ENCODE results near the gene RGS9. TPM values are rescaled to one million over a fixed set of nuclear protein-coding genes. Genes with fewer than 3 reads are reported as not detected.

The RGS9 gene
- total and polyA plus RNA-seq, 8 donors, result 1.2 to 16.1 (median 6.7) TPM

- intact Hi-C loops (cut with DNase I; ENCODE audit: low total_unique reads), result no loop called here
- TF ChIP-seq CTCF (IDR thresholded peaks at IDR 0.05), result no peak
- TF ChIP-seq EP300 (IDR thresholded peaks at IDR 0.05), result no peak
- no peak for TF ChIP-seq POLR2AphosphoS5 (IDR thresholded peaks at IDR 0.05)
- TF ChIP-seq POLR2A (IDR thresholded peaks at IDR 0.05), result no peak
- Histone ChIP-seq H3K4me1 (no peaks in the 10 kb centered on the region), H3K27ac (no peak overlapping the region), H3K36me3 (no peaks in the 10 kb centered on the region), H3K9me3 (peaks cover 0 to 6% (median 0%) of the 10 kb centered on the region in 4 donors), H3K27me3 (peaks cover 0 to 16% (median 0%) of the 10 kb centered on the region in 3 donors), H3K4me3 (no peak overlapping the region)
- DNase-seq, result no peak
- 62 to 84% (median 65%) methylated on average over 4 of the region's 4 CpGs for WGBS, 5 donors
Measured at GRCh38 chr17:65261152-65261551, 124.0 kb downstream of the RGS9 start.

GRCh38 chr17:65261682-65262636 lies 124.8 kb downstream of the RGS9 start:
- no peak overlapping the region for H3K4me3 ChIP-seq
- intact Hi-C loops (cut with DNase I; ENCODE audit: low total_unique reads), result no loop called here
- no peaks in the 10 kb centered on the region for H3K36me3 ChIP-seq
- no peaks in the 10 kb centered on the region for H3K4me1 ChIP-seq
- WGBS, 5 donors, result 65 to 80% (median 70%) methylated on average over 8 of the region's 8 CpGs
- H3K9me3 ChIP-seq, result peaks cover 0 to 3% (median 0%) of the 10 kb centered on the region in 4 donors
- no peak for DNase-seq
- peaks cover 0 to 16% (median 0%) of the 10 kb centered on the region in 3 donors for H3K27me3 ChIP-seq
- TF ChIP-seq POLR2A (IDR thresholded peaks at IDR 0.05) (no peak), POLR2AphosphoS5 (IDR thresholded peaks at IDR 0.05) (no peak), CTCF (IDR thresholded peaks at IDR 0.05) (no peak), EP300 (IDR thresholded peaks at IDR 0.05) (no peak)
- H3K27ac ChIP-seq, result no peak overlapping the region

- no peak overlapping the region for H3K27ac ChIP-seq
- no peaks in the 10 kb centered on the region for H3K4me1 ChIP-seq
- H3K27me3 ChIP-seq, result no peaks in the 10 kb centered on the region
- no peak for DNase-seq
- peaks cover 0 to 3% (median 0%) of the 10 kb centered on the region in 4 donors for H3K9me3 ChIP-seq
- H3K4me3 ChIP-seq, result no peak overlapping the region
- H3K36me3 ChIP-seq, result no peaks in the 10 kb centered on the region
- intact Hi-C loops (cut with DNase I; ENCODE audit: low total_unique reads), result no loop called here
- no peak for TF ChIP-seq POLR2AphosphoS5 (IDR thresholded peaks at IDR 0.05)
- TF ChIP-seq CTCF (IDR thresholded peaks at IDR 0.05), result no peak
- no peak for TF ChIP-seq POLR2A (IDR thresholded peaks at IDR 0.05)
- no peak for TF ChIP-seq EP300 (IDR thresholded peaks at IDR 0.05)
Measured at GRCh38 chr17:65265276-65265675, 128.1 kb downstream of the RGS9 start.

GRCh38 chr17:65268832-65269231 lies 131.7 kb downstream of the RGS9 start:
- TF ChIP-seq POLR2A (IDR thresholded peaks at IDR 0.05) (no peak), EP300 (IDR thresholded peaks at IDR 0.05) (no peak), POLR2AphosphoS5 (IDR thresholded peaks at IDR 0.05) (no peak), CTCF (IDR thresholded peaks at IDR 0.05) (no peak)
- peaks cover 0 to 5% (median 0%) of the 10 kb centered on the region in 4 donors for H3K4me1 ChIP-seq
- DNase-seq, result no peak
- H3K27me3 ChIP-seq, result no peaks in the 10 kb centered on the region
- intact Hi-C loops (cut with DNase I; ENCODE audit: low total_unique reads), result no loop called here
- H3K27ac ChIP-seq, result peak overlapping the region in 1 of 5 donors; percentile 76
- 63 to 96% (median 84%) methylated on average over 2 of the region's 2 CpGs for WGBS, 5 donors
- H3K4me3 ChIP-seq, result no peak overlapping the region
- H3K9me3 ChIP-seq, result peaks cover 0 to 3% (median 0%) of the 10 kb centered on the region in 4 donors
- H3K36me3 ChIP-seq, result no peaks in the 10 kb centered on the region

All from stomach (tissue), 9 donors.